A549 (cell line): ENCODE results near the gene TBC1D1. TPM values are rescaled to one million over a fixed set of nuclear protein-coding genes. Genes with fewer than 3 reads are reported as not detected.

Experiments used
- ATAC-seq, 2 experiments: fragments of 200-7000 bp in 1 of 2; fragments of >200 bp in 1 of 2; cut with Nextera tagmentation in 1 of 2; cut with Tn5 transposase in 1 of 2; 3 replicates each; pipeline versions ENCODE4 v1.8.0 to v1.9.1; 2018 to 2020; ENCODE audit warnings: mild to moderate bottlenecking in 1 of 2, moderate library complexity in 1 of 2
- CTCF ChIA-PET: fragments of 300-600 bp; sonication (Branson Sonifier 250); formaldehyde crosslinking; extraction: SDS; loops from one replicate; lab custom pipeline; 2021; ENCODE audit warnings: antibody characterized with exemption, inconsistent platforms; lab: Yijun Ruan, JAX
- POLR2A ChIA-PET: fragments of 350-600 bp; formaldehyde crosslinking; extraction: SDS; loops from one replicate; lab custom pipeline; 2021; ENCODE audit warnings: antibody characterized with exemption, inconsistent platforms; lab: Yijun Ruan, JAX
- DNase-seq, 2 experiments: peaks; one replicate each; pipeline versions ENCODE4 v3.0.0 to v3.0.0-alpha.2; 2011 to 2016; ENCODE audit warnings: low read depth in 1 of 2, low spot score in 1 of 2
- FAIRE-seq: peaks from 2 replicates; lab custom pipeline; 2011; peaks lifted over from hg19 to GRCh38; lab: Jason Lieb, UNC
- H3K27ac ChIP-seq, 2 experiments: fragments of >200 bp; sonication (Bioruptor Twin); formaldehyde crosslinking; 3 replicates each; pipeline ENCODE4 v1.5.1; 2016 to 2017
- H3K4me1 ChIP-seq: fragments of >200 bp; sonication (Bioruptor Twin); formaldehyde crosslinking; 3 replicates; pipeline ENCODE4 v1.6.1; 2016
- H3K4me2 ChIP-seq: fragments of >200 bp; sonication (Bioruptor Twin); formaldehyde crosslinking; 3 replicates; pipeline ENCODE4 v1.6.1; 2016
- H3K4me3 ChIP-seq: fragments of >200 bp; sonication (Bioruptor Twin); formaldehyde crosslinking; 3 replicates; pipeline ENCODE4 v1.5.1; 2016
- H3K9me3 ChIP-seq: fragments of >200 bp; sonication (Bioruptor Twin); formaldehyde crosslinking; 3 replicates; pipeline ENCODE4 v1.6.1; 2016
- BCL3 ChIP-seq: fragments of >200 bp; sonication (Bioruptor Twin); formaldehyde crosslinking; IDR thresholded peaks from 3 replicates; pipeline ENCODE4 v1.6.1; 2016
- BHLHE40 ChIP-seq: IDR thresholded peaks from 2 replicates; pipeline ENCODE4 v1.6.1; 2012; ENCODE audit warnings: low read depth, low read length, inconsistent platforms
- CBX8 ChIP-seq: fragments of 200-600 bp; sonication (generic); IDR thresholded peaks from 2 replicates; pipeline ENCODE4 v1.6.1; 2016
- CHD2 ChIP-seq: fragments of 150-350 bp; IDR thresholded peaks from 2 replicates; pipeline ENCODE4 v1.6.1; 2014; ENCODE audit warnings: low read length; ENCODE audit not compliant: partially characterized antibody
- EHF ChIP-seq: fragments of 250-450 bp; sonication (Bioruptor Pico); IDR thresholded peaks from 2 replicates; pipeline ENCODE4 v1.5.0; 2020; ENCODE audit warnings: mild to moderate bottlenecking
- EHMT2 ChIP-seq: fragments of 200-600 bp; sonication (generic); IDR thresholded peaks from 2 replicates; pipeline ENCODE4 v1.6.1; 2016; ENCODE audit warnings: antibody characterized with exemption, low read depth, mild to moderate bottlenecking, moderate library complexity
- ESRRA ChIP-seq: fragments of 150-350 bp; IDR thresholded peaks from 2 replicates; pipeline ENCODE4 v1.6.1; 2014; ENCODE audit warnings: mild to moderate bottlenecking, low read length, borderline replicate concordance
- HDAC2 ChIP-seq: fragments of 200-600 bp; sonication (generic); IDR thresholded peaks from 2 replicates; pipeline ENCODE4 v1.6.1; 2016
- HOXB5 ChIP-seq: fragments of 250-450 bp; sonication (Bioruptor Pico); IDR thresholded peaks from 2 replicates; pipeline ENCODE4 v1.5.0; 2020; ENCODE audit warnings: mild to moderate bottlenecking, moderate library complexity
- JUNB ChIP-seq: fragments of >200 bp; sonication (Bioruptor Twin); formaldehyde crosslinking; IDR thresholded peaks from 2 replicates; pipeline ENCODE4 v1.6.1; 2016
- KDM1A ChIP-seq: fragments of 200-600 bp; sonication (generic); IDR thresholded peaks from 2 replicates; pipeline ENCODE4 v1.6.1; 2016; ENCODE audit warnings: low read depth, mild to moderate bottlenecking
- MAFK ChIP-seq: fragments of 450-650 bp; IDR thresholded peaks from 2 replicates; pipeline ENCODE4 v1.6.1; 2014; ENCODE audit not compliant: partially characterized antibody
- MAZ ChIP-seq: fragments of 150-350 bp; IDR thresholded peaks from 2 replicates; pipeline ENCODE4 v1.6.1; 2014; ENCODE audit warnings: antibody characterized with exemption, low read depth, low read length, borderline replicate concordance
- MYC ChIP-seq: IDR thresholded peaks from 2 replicates; pipeline ENCODE4 v1.6.1; 2012; ENCODE audit warnings: mild to moderate bottlenecking, inconsistent platforms, low read length, improper control_type of control experiment, borderline replicate concordance
- NPAS2 ChIP-seq: fragments of 250-450 bp; sonication (Bioruptor Pico); IDR thresholded peaks from 2 replicates; pipeline ENCODE4 v1.8.0; 2022; ENCODE audit warnings: mild to moderate bottlenecking, moderate library complexity, borderline replicate concordance
- POLR2A ChIP-seq: IDR thresholded peaks from 2 replicates; pipeline ENCODE4 v1.6.1; 2012; ENCODE audit warnings: mild to moderate bottlenecking, low read length
- RAD21 ChIP-seq, 2 experiments: fragments of >200 bp in 1 of 2; sonication (Bioruptor Twin) in 1 of 2; formaldehyde crosslinking in 1 of 2; IDR thresholded peaks in 1 of 2; conservative IDR thresholded peaks in 1 of 2; 2 replicates in 1 of 2; 3 replicates in 1 of 2; pipeline ENCODE4 v1.6.1; 2012 to 2018; ENCODE audit warnings: inconsistent platforms in 1 of 2
- RARB ChIP-seq: fragments of 250-450 bp; sonication (Bioruptor Pico); IDR thresholded peaks from 2 replicates; pipeline ENCODE4 v1.8.0; 2021; ENCODE audit warnings: mild to moderate bottlenecking, moderate library complexity
- RFX5 ChIP-seq: fragments of 450-650 bp; IDR thresholded peaks from 2 replicates; pipeline ENCODE4 v1.7.1; 2014; ENCODE audit warnings: antibody characterized with exemption, mild to moderate bottlenecking, moderate library complexity
- RNF2 ChIP-seq: fragments of 200-600 bp; sonication (generic); IDR thresholded peaks from 2 replicates; pipeline ENCODE4 v1.6.1; 2016; ENCODE audit warnings: low read depth, mild to moderate bottlenecking, antibody characterized with exemption, moderate library complexity, borderline replicate concordance
- SREBF2 ChIP-seq: fragments of 450-650 bp; IDR thresholded peaks from 2 replicates; pipeline ENCODE4 v1.6.1; 2014; ENCODE audit warnings: mild to moderate bottlenecking, moderate library complexity
- ZSCAN20 ChIP-seq: fragments of 250-450 bp; sonication (Bioruptor Pico); IDR thresholded peaks from 2 replicates; pipeline ENCODE4 v1.8.0; 2022; ENCODE audit warnings: mild to moderate bottlenecking, moderate library complexity
- WGBS: methylation state at CpG from one replicate; pipeline ENCODE4 v1.1.6; 2017; ENCODE audit errors: missing lambda C conversion rate; 5-methylcytosine and 5-hydroxymethylcytosine counted together
- polyA plus RNA-seq, 4 experiments: library from polyadenylated mRNA; depleted of rRNA in 3 of 4; stranded (reverse); fragments of >200 nt; fragmentation: RNase III in 1 of 4; extraction: RNeasy Plus Mini Kit Qiagen cat#74134 plus additional on column Dnase treatment in 1 of 4; gene quantifications; 2 replicates in 3 of 4; 3 replicates in 1 of 4; pipeline ENCODE4 v1.2.3, GENCODE V29; 2011 to 2017
- TF ChIP-seq, protein P1 (sequence below): fragments of 250-450 bp; sonication (Bioruptor Pico); IDR thresholded peaks from 2 replicates; pipeline ENCODE4 v1.5.0; 2020; ENCODE audit warnings: low read depth, mild to moderate bottlenecking, moderate library complexity
- TF ChIP-seq, protein P2 (sequence below): fragments of 200-600 bp; sonication (generic); IDR thresholded peaks from 2 replicates; pipeline ENCODE4 v1.6.1; 2016; ENCODE audit warnings: antibody characterized with exemption, mild to moderate bottlenecking, moderate library complexity

TBC1D1 gene
- polyA plus RNA-seq, 2 of the 4 experiments (the other 2 are of a cell fraction), result 26.5 to 28.5 TPM

DNA sequence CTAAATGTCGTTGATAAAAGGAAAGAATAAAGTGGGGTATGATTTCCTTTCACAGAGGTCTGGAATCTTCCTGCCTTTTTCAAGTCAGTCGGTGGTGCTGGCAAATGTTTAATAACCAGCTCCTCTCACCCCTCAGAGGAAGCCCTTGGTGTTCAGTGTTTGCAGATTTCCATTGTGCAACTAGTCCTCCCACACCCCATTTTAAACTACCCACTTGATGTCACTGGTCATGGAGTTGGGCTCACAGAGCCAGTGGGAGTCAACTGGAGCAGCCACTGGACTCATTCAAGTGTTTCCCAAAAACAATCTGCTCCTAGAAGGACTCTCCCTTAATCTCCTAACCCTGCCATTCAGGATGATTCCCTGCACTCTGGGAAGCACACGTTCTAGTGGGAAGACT, 218.5 kb downstream of the TBC1D1 start:
- ChIA-PET CTCF (no interaction called here), POLR2A (no interaction called here)
- Histone ChIP-seq H3K9me3 (no peaks in the 10 kb centered on the region), H3K4me3 (no peak overlapping the region), H3K27ac (no peak overlapping the region), H3K4me1 (no peaks in the 10 kb centered on the region), H3K4me2 (no peak overlapping the region)
- no peak for TF ChIP-seq EHMT2
- TF ChIP-seq KDM1A, result no peak
- TF ChIP-seq ZSCAN20, result no peak
- no peak for TF ChIP-seq JUNB
- no peak for TF ChIP-seq RARB (CRISPR knock-in tag)
- no peak for TF ChIP-seq CBX8
- TF ChIP-seq EHF (CRISPR knock-in tag), result no peak
- no peak for TF ChIP-seq MAZ
- TF ChIP-seq SREBF2, result no peak
- TF ChIP-seq MYC, result no peak
- TF ChIP-seq POLR2A, result no peak
- no peak for TF ChIP-seq NPAS2 (CRISPR knock-in tag)
- TF ChIP-seq, protein P1, sequence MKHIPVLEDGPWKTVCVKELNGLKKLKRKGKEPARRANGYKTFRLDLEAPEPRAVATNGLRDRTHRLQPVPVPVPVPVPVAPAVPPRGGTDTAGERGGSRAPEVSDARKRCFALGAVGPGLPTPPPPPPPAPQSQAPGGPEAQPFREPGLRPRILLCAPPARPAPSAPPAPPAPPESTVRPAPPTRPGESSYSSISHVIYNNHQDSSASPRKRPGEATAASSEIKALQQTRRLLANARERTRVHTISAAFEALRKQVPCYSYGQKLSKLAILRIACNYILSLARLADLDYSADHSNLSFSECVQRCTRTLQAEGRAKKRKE (CRISPR knock-in tag), result no peak
- no peak for TF ChIP-seq BHLHE40
- TF ChIP-seq, protein P2, sequence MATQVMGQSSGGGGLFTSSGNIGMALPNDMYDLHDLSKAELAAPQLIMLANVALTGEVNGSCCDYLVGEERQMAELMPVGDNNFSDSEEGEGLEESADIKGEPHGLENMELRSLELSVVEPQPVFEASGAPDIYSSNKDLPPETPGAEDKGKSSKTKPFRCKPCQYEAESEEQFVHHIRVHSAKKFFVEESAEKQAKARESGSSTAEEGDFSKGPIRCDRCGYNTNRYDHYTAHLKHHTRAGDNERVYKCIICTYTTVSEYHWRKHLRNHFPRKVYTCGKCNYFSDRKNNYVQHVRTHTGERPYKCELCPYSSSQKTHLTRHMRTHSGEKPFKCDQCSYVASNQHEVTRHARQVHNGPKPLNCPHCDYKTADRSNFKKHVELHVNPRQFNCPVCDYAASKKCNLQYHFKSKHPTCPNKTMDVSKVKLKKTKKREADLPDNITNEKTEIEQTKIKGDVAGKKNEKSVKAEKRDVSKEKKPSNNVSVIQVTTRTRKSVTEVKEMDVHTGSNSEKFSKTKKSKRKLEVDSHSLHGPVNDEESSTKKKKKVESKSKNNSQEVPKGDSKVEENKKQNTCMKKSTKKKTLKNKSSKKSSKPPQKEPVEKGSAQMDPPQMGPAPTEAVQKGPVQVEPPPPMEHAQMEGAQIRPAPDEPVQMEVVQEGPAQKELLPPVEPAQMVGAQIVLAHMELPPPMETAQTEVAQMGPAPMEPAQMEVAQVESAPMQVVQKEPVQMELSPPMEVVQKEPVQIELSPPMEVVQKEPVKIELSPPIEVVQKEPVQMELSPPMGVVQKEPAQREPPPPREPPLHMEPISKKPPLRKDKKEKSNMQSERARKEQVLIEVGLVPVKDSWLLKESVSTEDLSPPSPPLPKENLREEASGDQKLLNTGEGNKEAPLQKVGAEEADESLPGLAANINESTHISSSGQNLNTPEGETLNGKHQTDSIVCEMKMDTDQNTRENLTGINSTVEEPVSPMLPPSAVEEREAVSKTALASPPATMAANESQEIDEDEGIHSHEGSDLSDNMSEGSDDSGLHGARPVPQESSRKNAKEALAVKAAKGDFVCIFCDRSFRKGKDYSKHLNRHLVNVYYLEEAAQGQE, result no peak
- TF ChIP-seq RNF2, result no peak
- no peak for TF ChIP-seq BCL3
- no peak for TF ChIP-seq RFX5
- TF ChIP-seq RAD21 (conservative IDR thresholded peaks at IDR 0.05 in 1 of 2, IDR thresholded peaks at IDR 0.05 in 1 of 2), result no peak
- ATAC-seq (no peak), FAIRE-seq (no peak), DNase-seq (no peak)
- WGBS, result 67% methylated on average over 3 of the region's 3 CpGs

GRCh38 chr4:38109896-38110295, 219.0 kb downstream of the TBC1D1 start:
- Histone ChIP-seq H3K27ac (no peak overlapping the region), H3K4me3 (no peak overlapping the region), H3K4me2 (no peak overlapping the region), H3K9me3 (no peaks in the 10 kb centered on the region), H3K4me1 (no peaks in the 10 kb centered on the region)
- POLR2A ChIA-PET, result no interaction called here
- FAIRE-seq (no peak), ATAC-seq (no peak), DNase-seq (no peak)
- CTCF ChIA-PET, result no interaction called here
- 65% methylated on average over 6 of the region's 6 CpGs for WGBS
- TF ChIP-seq MAFK (no peak), HOXB5 (CRISPR knock-in tag) (no peak), CHD2 (no peak), JUNB (no peak), MAZ (no peak), BCL3 (no peak), POLR2A (no peak), EHMT2 (no peak), CBX8 (no peak), NPAS2 (CRISPR knock-in tag) (no peak), HDAC2 (no peak), ESRRA (no peak)
- TF ChIP-seq, protein P2, result no peak
